ENCODE measurements around the gene MYCBP. TPM values are rescaled to one million over a fixed set of nuclear protein-coding genes. Genes with fewer than 3 reads are reported as not detected.

The MYCBP gene
- total RNA-seq, 1 donor from 2014 or later, result 28.9 TPM

DNA sequence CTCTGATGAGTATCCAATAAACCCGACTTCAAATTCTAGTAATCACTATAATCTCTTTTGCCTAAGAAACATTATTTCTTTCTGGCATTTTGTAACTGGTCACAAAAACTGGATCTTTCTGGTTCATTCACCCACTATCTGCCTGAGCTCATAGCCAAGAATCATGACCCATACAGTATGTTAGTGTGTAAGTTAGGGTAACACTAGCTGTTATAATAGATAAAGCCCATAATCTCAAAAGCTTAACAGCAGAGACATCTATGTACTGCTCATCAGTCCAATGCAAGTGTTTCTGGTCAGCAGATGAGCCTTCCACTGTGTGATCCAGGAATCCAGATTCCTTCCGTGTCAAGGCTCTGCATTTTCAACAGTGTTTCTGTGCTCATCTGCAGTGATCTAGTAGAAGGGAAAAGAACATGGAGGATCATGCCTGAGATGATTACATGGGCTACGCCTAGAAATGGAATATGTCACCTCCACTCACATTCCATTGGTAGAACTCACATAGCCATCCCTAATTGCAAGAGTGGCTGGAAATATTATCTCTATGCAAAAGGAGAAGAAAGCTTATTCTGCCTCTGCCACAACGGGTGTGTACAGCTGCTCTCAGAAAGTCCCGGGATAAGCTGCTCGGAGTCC is 41.3 kb downstream of the MYCBP start:
- H3K4me1 Mint-ChIP-seq (ENCODE audit: low read depth, unreplicated experiment), result peaks cover 9% of the 10 kb centered on the region
- TF ChIP-seq CTCF (IDR thresholded peaks at IDR 0.05; ENCODE audit: insufficient read depth, low read depth, low read length), result no peak
- no peak for TF ChIP-seq EZH2 (IDR thresholded peaks at IDR 0.05; ENCODE audit: insufficient read depth, low read length)
- H3K36me3 Mint-ChIP-seq (ENCODE audit: low read depth, unreplicated experiment), result no peaks in the 10 kb centered on the region

DNA sequence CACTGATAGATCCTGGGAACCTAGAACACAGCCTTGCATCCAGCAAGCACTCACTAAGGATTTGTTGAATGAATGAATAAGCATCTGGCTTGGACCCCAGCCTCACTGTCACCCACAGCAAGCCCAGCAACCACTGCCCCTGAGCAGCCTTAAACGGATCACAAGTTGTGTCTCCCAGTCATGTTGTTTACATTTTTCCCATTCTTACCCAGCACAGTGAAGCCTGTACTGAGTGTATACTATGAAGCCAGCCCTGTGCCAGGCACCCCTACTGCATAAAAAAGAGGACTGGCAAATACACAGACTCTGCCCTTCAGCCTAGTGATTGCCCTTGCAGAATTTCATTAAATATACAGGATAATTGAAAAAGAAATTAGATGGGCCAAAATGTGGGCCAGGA is 43.8 kb downstream of the MYCBP start:
- Histone ChIP-seq H3K4me3 (ENCODE audit: insufficient read depth, low read depth, low read length) (no peak overlapping the region), H3K4me2 (ENCODE audit: low read length) (no peak overlapping the region), H4K20me1 (ENCODE audit: insufficient read depth, low read length) (no peaks in the 10 kb centered on the region), H3K27me3 (ENCODE audit: insufficient read depth, low read length) (peaks cover 8% of the 10 kb centered on the region), H3K36me3 (ENCODE audit: insufficient read depth, low read length) (no peaks in the 10 kb centered on the region), H3K9me3 (ENCODE audit: insufficient read depth, low read depth, low read length) (no peaks in the 10 kb centered on the region), H2AFZ (ENCODE audit: low read depth, low read length) (no peak overlapping the region), H3K9ac (ENCODE audit: low read length) (no peak overlapping the region), H3K4me1 (ENCODE audit: insufficient read depth, low read length) (no peaks in the 10 kb centered on the region), H3K27ac (ENCODE audit: low read depth, low read length) (no peak overlapping the region), H3K79me2 (ENCODE audit: insufficient read depth, low read length) (no peaks in the 10 kb centered on the region)
- Mint-ChIP-seq H3K27me3 (ENCODE audit: low read depth, unreplicated experiment) (peaks cover 26% of the 10 kb centered on the region), H3K27ac (ENCODE audit: unreplicated experiment) (no peak overlapping the region), H3K9me3 (ENCODE audit: unreplicated experiment) (peaks cover 3% of the 10 kb centered on the region), H3K4me1 (ENCODE audit: low read depth, unreplicated experiment) (peaks cover 8% of the 10 kb centered on the region), H3K4me3 (ENCODE audit: unreplicated experiment) (no peak overlapping the region), H3K36me3 (ENCODE audit: low read depth, unreplicated experiment) (no peaks in the 10 kb centered on the region)
- TF ChIP-seq CTCF (IDR thresholded peaks at IDR 0.05; ENCODE audit: insufficient read depth, low read depth, low read length) (no peak), EZH2 (IDR thresholded peaks at IDR 0.05; ENCODE audit: insufficient read depth, low read length) (no peak)
- no peak for FAIRE-seq
- no peak for DNase-seq (ENCODE audit: low read depth)

More for the DNA sequence above, 41.3 kb downstream of the MYCBP start:
- DNase-seq (ENCODE audit: low read depth) (no peak), FAIRE-seq (no peak)
- no peak overlapping the region for H3K27ac ChIP-seq (ENCODE audit: low read depth, low read length)
- no peak overlapping the region for H3K9ac ChIP-seq (ENCODE audit: low read length)
- no peaks in the 10 kb centered on the region for H3K36me3 ChIP-seq (ENCODE audit: insufficient read depth, low read length)
- peaks cover 3% of the 10 kb centered on the region for H3K9me3 Mint-ChIP-seq (ENCODE audit: unreplicated experiment)
- H3K27me3 ChIP-seq (ENCODE audit: insufficient read depth, low read length), result peaks cover 8% of the 10 kb centered on the region
- H4K20me1 ChIP-seq (ENCODE audit: insufficient read depth, low read length), result no peaks in the 10 kb centered on the region
- no peak overlapping the region for H2AFZ ChIP-seq (ENCODE audit: low read depth, low read length)
- H3K27ac Mint-ChIP-seq (ENCODE audit: unreplicated experiment), result no peak overlapping the region
- no peaks in the 10 kb centered on the region for H3K9me3 ChIP-seq (ENCODE audit: insufficient read depth, low read depth, low read length)
- H3K27me3 Mint-ChIP-seq (ENCODE audit: low read depth, unreplicated experiment), result peaks cover 12% of the 10 kb centered on the region
- H3K79me2 ChIP-seq (ENCODE audit: insufficient read depth, low read length), result no peaks in the 10 kb centered on the region
- H3K4me2 ChIP-seq (ENCODE audit: low read length), result no peak overlapping the region
- H3K4me1 ChIP-seq (ENCODE audit: insufficient read depth, low read length), result no peaks in the 10 kb centered on the region
- no peak overlapping the region for H3K4me3 ChIP-seq (ENCODE audit: insufficient read depth, low read depth, low read length)
- no peak overlapping the region for H3K4me3 Mint-ChIP-seq (ENCODE audit: unreplicated experiment)

GRCh38 chr1:38827318-38827717 is 45.8 kb downstream of the MYCBP start:
- Mint-ChIP-seq H3K4me1 (ENCODE audit: low read depth, unreplicated experiment) (no peaks in the 10 kb centered on the region), H3K4me3 (ENCODE audit: unreplicated experiment) (no peak overlapping the region), H3K27me3 (ENCODE audit: low read depth, unreplicated experiment) (peaks cover 35% of the 10 kb centered on the region), H3K27ac (ENCODE audit: unreplicated experiment) (no peak overlapping the region), H3K9me3 (ENCODE audit: unreplicated experiment) (no peaks in the 10 kb centered on the region), H3K36me3 (ENCODE audit: low read depth, unreplicated experiment) (no peaks in the 10 kb centered on the region)
- no peak for DNase-seq (ENCODE audit: low read depth)
- Histone ChIP-seq H3K4me2 (ENCODE audit: low read length) (no peak overlapping the region), H3K9me3 (ENCODE audit: insufficient read depth, low read depth, low read length) (no peaks in the 10 kb centered on the region), H3K4me1 (ENCODE audit: insufficient read depth, low read length) (no peaks in the 10 kb centered on the region), H3K9ac (ENCODE audit: low read length) (no peak overlapping the region), H3K36me3 (ENCODE audit: insufficient read depth, low read length) (no peaks in the 10 kb centered on the region), H3K27me3 (ENCODE audit: insufficient read depth, low read length) (peaks cover 8% of the 10 kb centered on the region), H3K79me2 (ENCODE audit: insufficient read depth, low read length) (no peaks in the 10 kb centered on the region), H3K4me3 (ENCODE audit: insufficient read depth, low read depth, low read length) (no peak overlapping the region), H4K20me1 (ENCODE audit: insufficient read depth, low read length) (no peaks in the 10 kb centered on the region), H3K27ac (ENCODE audit: low read depth, low read length) (no peak overlapping the region), H2AFZ (ENCODE audit: low read depth, low read length) (no peak overlapping the region)
- FAIRE-seq, result peak; percentile 9
- TF ChIP-seq CTCF (IDR thresholded peaks at IDR 0.05; ENCODE audit: insufficient read depth, low read depth, low read length) (no peak), EZH2 (IDR thresholded peaks at IDR 0.05; ENCODE audit: insufficient read depth, low read length) (no peak)

All from astrocyte (in vitro differentiated cells and primary cell).